Activated T-cell treated with anti-CD3 and anti-CD28 coated beads for 48 hours (primary cell): ENCODE results near the gene PAIP2.
"Not testable (repeated sequence)": the region's sequence is repeated elsewhere in the genome, so short reads cannot be mapped to it uniquely, and the experiment has no call there.

Experiments used
- DNase-seq: peaks from one replicate; pipeline ENCODE4 v3.0.0-alpha.2; 2020; ENCODE audit warnings: low read depth

Gene PAIP2

GRCh38 chr5:139378941-139379361 lies 37.3 kb downstream of the PAIP2 start:
- DNase-seq = no peak

- DNase-seq = no peak
Observed at GRCh38 chr5:139379626-139380449, 38.2 kb downstream of the PAIP2 start.

GRCh38 chr5:139381837-139382761 lies 40.4 kb downstream of the PAIP2 start:
- DNase-seq = no peak

- no peak for DNase-seq
Observed at GRCh38 chr5:139382807-139383206, 41.2 kb downstream of the PAIP2 start.

- no peak for DNase-seq
Observed at GRCh38 chr5:139383275-139383992, 41.8 kb downstream of the PAIP2 start, which contains the start of gene SLC23A1. TSS of gene SLC23A1 (minus strand) at chr5:139383297. CDS start at chr5:139383253, 44 bp downstream.

- no peak for DNase-seq
Observed at GRCh38 chr5:139383993-139384590, 42.4 kb downstream of the PAIP2 start.

- DNase-seq = no peak
Observed at GRCh38 chr5:139384591-139385051, 43.0 kb downstream of the PAIP2 start.

- DNase-seq = no peak
Observed at GRCh38 chr5:139385061-139386049, 43.7 kb downstream of the PAIP2 start.

- DNase-seq = no peak
Observed at GRCh38 chr5:139386050-139386438, 44.4 kb downstream of the PAIP2 start.

- not testable (repeated sequence) for DNase-seq
Observed at GRCh38 chr5:139386956-139387355, 45.3 kb downstream of the PAIP2 start.

- no peak for DNase-seq
Observed at GRCh38 chr5:139387611-139388197, 46.0 kb downstream of the PAIP2 start.

- no peak for DNase-seq
Observed at GRCh38 chr5:139388198-139388821, 46.7 kb downstream of the PAIP2 start.

GRCh38 chr5:139389701-139390638 lies 48.3 kb downstream of the PAIP2 start, which contains the start of gene MZB1:
TSS of gene MZB1 (minus strand) at chr5:139389913. CDS start at chr5:139389856, 57 bp downstream.
- DNase-seq = peak; percentile 54

GRCh38 chr5:139390639-139391569 lies 49.2 kb downstream of the PAIP2 start:
- no peak for DNase-seq

GRCh38 chr5:139391570-139392323 lies 50.1 kb downstream of the PAIP2 start:
- DNase-seq = no peak

GRCh38 chr5:139392324-139392677 lies 50.6 kb downstream of the PAIP2 start:
- no peak for DNase-seq
